ENCODE data around the gene SYNE3.

Gene SYNE3

GRCh38 chr14:95541346-95541745 is 24.9 kb upstream of the SYNE3 start:
- Histone ChIP-seq H3K27ac (no peak overlapping the region), H4K20me1 (peaks cover 100% of the 10 kb centered on the region), H3K9ac (no peak overlapping the region), H3K36me3 (peaks cover 68% of the 10 kb centered on the region), H3K9me3 (no peaks in the 10 kb centered on the region), H3K4me1 (peaks cover 98% of the 10 kb centered on the region), H3K4me2 (peak overlapping the region; percentile 29; the same call in 1 of the 2 replicates), H3K4me3 (no peak overlapping the region), H3K27me3 (no peaks in the 10 kb centered on the region)
- no peak for TF ChIP-seq Cebpa-rat (IDR thresholded peaks at IDR 0.05)

GRCh38 chr14:95540236-95540855 is 23.9 kb upstream of the SYNE3 start:
- H3K9me3 ChIP-seq: no peaks in the 10 kb centered on the region
- H3K4me1 ChIP-seq: peaks cover 90% of the 10 kb centered on the region
- H3K27ac ChIP-seq: no peak overlapping the region
- peak overlapping the region; percentile 97; the same call in 1 of the 2 replicates for H3K4me2 ChIP-seq
- H3K4me3 ChIP-seq: no peak overlapping the region
- peaks cover 100% of the 10 kb centered on the region for H4K20me1 ChIP-seq
- H3K27me3 ChIP-seq: no peaks in the 10 kb centered on the region
- no peak for TF ChIP-seq Cebpa-rat (IDR thresholded peaks at IDR 0.05)
- peaks cover 58% of the 10 kb centered on the region for H3K36me3 ChIP-seq
- H3K9ac ChIP-seq: no peak overlapping the region

GRCh38 chr14:95538801-95539509 is 22.5 kb upstream of the SYNE3 start:
- TF ChIP-seq Cebpa-rat (IDR thresholded peaks at IDR 0.05): no peak
- H3K36me3 ChIP-seq: peaks cover 44% of the 10 kb centered on the region
- peak overlapping the region; percentile 97 for H3K4me2 ChIP-seq
- H3K27me3 ChIP-seq: no peaks in the 10 kb centered on the region
- H3K4me3 ChIP-seq: peak overlapping the region; percentile 99
- peak overlapping the region; percentile 98; the same call in 1 of the 2 replicates for H3K9ac ChIP-seq
- no peaks in the 10 kb centered on the region for H3K9me3 ChIP-seq
- H3K4me1 ChIP-seq: peaks cover 76% of the 10 kb centered on the region
- peaks cover 91% of the 10 kb centered on the region for H4K20me1 ChIP-seq
- peak overlapping the region; percentile 93; the same call in 1 of the 2 replicates for H3K27ac ChIP-seq

GRCh38 chr14:95537298-95538089 is 21.0 kb upstream of the SYNE3 start:
- H3K4me1 ChIP-seq: peaks cover 62% of the 10 kb centered on the region
- peaks cover 29% of the 10 kb centered on the region; the same call in 1 of the 2 replicates for H3K36me3 ChIP-seq
- no peak for TF ChIP-seq Cebpa-rat (IDR thresholded peaks at IDR 0.05)
- no peaks in the 10 kb centered on the region for H3K9me3 ChIP-seq
- peak overlapping the region; percentile 93 for H3K27ac ChIP-seq
- H3K4me3 ChIP-seq: peak overlapping the region; percentile 99
- peaks cover 76% of the 10 kb centered on the region for H4K20me1 ChIP-seq
- no peaks in the 10 kb centered on the region for H3K27me3 ChIP-seq
- peak overlapping the region; percentile 97 for H3K4me2 ChIP-seq
- peak overlapping the region; percentile 98 for H3K9ac ChIP-seq

DNA sequence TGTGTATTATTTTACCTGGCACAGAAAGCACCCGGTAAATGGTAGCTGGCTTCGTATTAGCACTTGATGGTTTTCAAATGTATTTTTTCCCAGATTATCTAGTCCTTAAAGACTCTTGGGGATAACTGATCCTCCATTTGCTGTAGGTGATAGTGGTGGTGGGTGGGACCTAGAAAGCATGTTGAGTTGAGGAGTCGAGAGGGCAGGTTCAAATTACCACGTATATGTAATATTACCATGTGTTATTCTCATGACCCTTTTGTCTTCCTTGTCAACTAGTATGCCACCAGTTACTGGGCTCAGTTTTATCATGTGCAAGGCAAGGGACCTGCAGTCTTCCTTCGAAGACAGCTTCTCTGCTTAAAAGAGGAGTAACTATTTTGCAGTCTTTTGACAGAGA is 20.2 kb upstream of the SYNE3 start:
- no peak for TF ChIP-seq Cebpa-rat (IDR thresholded peaks at IDR 0.05)
- H3K9ac ChIP-seq: peak overlapping the region; percentile 98
- H3K4me1 ChIP-seq: peaks cover 55% of the 10 kb centered on the region
- H3K36me3 ChIP-seq: peaks cover 29% of the 10 kb centered on the region; the same call in 1 of the 2 replicates
- peak overlapping the region; percentile 99 for H3K4me3 ChIP-seq
- H4K20me1 ChIP-seq: peaks cover 68% of the 10 kb centered on the region
- H3K9me3 ChIP-seq: no peaks in the 10 kb centered on the region
- H3K4me2 ChIP-seq: peak overlapping the region; percentile 97
- H3K27ac ChIP-seq: peak overlapping the region; percentile 93
- no peaks in the 10 kb centered on the region for H3K27me3 ChIP-seq

DNA sequence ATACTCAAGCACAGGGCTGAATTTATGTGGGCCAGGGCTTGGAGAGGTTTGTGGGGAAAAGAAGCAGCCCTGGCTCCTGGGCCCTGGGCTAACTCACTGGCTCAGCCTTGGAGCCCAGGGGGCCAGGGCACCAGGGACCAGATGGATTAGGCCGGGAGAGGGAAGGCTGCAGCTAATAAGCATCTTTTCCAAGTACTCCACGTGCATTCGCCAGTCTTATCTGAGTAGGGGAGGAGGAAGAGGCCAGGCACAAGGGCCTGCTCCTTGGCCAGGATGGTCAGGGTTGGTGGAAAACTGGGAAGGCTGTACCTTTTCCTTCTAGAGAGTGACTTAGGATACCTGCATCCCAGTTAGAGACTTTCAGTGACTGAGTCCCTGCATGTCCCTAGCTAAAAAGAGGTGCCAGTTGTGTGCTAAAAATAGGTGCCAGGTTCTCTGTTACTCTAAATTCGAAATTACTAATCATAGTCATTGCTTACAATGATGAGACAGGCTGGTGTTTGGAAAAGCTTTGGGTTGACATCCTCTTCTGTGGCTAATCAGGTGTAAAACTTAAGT is 19.7 kb upstream of the SYNE3 start:
- peaks cover 27% of the 10 kb centered on the region; the same call in 1 of the 2 replicates for H3K36me3 ChIP-seq
- peaks cover 63% of the 10 kb centered on the region for H4K20me1 ChIP-seq
- H3K4me2 ChIP-seq: peak overlapping the region; percentile 97
- H3K4me1 ChIP-seq: peaks cover 53% of the 10 kb centered on the region
- peak overlapping the region; percentile 99 for H3K4me3 ChIP-seq
- H3K27me3 ChIP-seq: no peaks in the 10 kb centered on the region
- peak overlapping the region; percentile 93 for H3K27ac ChIP-seq
- no peaks in the 10 kb centered on the region for H3K9me3 ChIP-seq
- no peak for TF ChIP-seq Cebpa-rat (IDR thresholded peaks at IDR 0.05)
- peak overlapping the region; percentile 98 for H3K9ac ChIP-seq

DNA sequence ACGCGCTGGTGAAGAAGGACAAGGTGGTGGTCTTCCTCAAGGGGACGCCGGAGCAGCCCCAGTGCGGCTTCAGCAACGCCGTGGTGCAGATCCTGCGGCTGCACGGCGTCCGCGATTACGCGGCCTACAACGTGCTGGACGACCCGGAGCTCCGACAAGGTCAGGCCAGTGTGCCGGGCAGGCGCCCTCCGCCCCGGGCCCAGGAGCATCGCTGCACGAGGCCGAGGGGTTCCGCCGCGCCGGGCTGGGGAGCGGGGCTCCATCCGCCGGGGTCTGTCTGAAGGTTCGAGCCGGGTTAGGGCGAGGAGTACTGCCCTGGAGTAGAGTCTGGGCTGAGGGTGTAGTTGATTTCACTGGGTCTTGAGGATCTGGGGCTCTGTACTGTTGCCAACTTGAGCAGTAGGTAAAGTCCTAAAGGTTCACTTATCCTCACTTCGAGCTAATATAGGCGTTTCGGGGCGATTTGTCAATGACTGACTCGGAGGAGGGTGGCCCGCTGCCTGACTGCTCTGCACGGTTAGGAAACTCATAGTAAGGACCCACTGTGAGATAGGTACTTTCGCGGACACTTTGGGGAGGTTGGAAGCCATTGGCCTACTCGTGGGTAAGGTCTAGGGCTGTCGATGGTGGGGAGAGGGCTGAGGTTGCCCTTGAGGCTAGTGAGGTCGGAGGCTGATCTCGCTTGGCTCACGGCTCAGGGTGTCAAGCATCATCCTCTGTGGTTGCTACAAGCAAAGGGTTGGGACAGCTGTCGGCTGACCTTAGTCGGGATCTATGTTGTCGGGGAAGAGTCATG is 19.0 kb upstream of the SYNE3 start:
- H3K4me3 ChIP-seq: peak overlapping the region; percentile 99
- H3K9ac ChIP-seq: peak overlapping the region; percentile 98
- H3K9me3 ChIP-seq: no peaks in the 10 kb centered on the region
- no peak for TF ChIP-seq Cebpa-rat (IDR thresholded peaks at IDR 0.05)
- no peaks in the 10 kb centered on the region for H3K27me3 ChIP-seq
- peaks cover 27% of the 10 kb centered on the region; the same call in 1 of the 2 replicates for H3K36me3 ChIP-seq
- H4K20me1 ChIP-seq: peaks cover 56% of the 10 kb centered on the region
- peak overlapping the region; percentile 97 for H3K4me2 ChIP-seq
- peak overlapping the region; percentile 93 for H3K27ac ChIP-seq
- H3K4me1 ChIP-seq: peaks cover 53% of the 10 kb centered on the region

- Histone ChIP-seq H3K36me3 (peaks cover 22% of the 10 kb centered on the region; the same call in 1 of the 2 replicates), H4K20me1 (peaks cover 47% of the 10 kb centered on the region), H3K9me3 (no peaks in the 10 kb centered on the region), H3K4me1 (peaks cover 53% of the 10 kb centered on the region), H3K27ac (peak within 1 kb of the TSS; percentile 98), H3K27me3 (no peaks in the 10 kb centered on the region), H3K9ac (peak within 1 kb of the TSS; percentile 98), H3K4me2 (peak within 1 kb of the TSS; percentile 97), H3K4me3 (peak within 1 kb of the TSS; percentile 99)
- TF ChIP-seq Cebpa-rat (IDR thresholded peaks at IDR 0.05): no peak
These were observed 18.1 kb upstream of the SYNE3 start, which contains the start of gene GLRX5 for GRCh38 chr14:95534299-95535225. GLRX5 (plus strand) TSS chr14:95535050; CDS start chr14:95535090, 40 bp downstream.
